ENCODE data around the gene HLA-DQA2.
"Not testable (repeated sequence)": the region's sequence is repeated elsewhere in the genome, so short reads cannot be mapped to it uniquely, and the experiment has no call there.

Gene HLA-DQA2

GRCh38 chr6:32741031-32741960 is at the start of gene HLA-DQA2:
Gene HLA-DQA2, plus strand, starts transcription at chr6:32741391. Its CDS starts 53 bp downstream, at chr6:32741444.
- Histone ChIP-seq H3K27ac (no peak within 1 kb of the TSS), H3K27me3 (no peaks in the 10 kb centered on the region), H3K4me2 (no peak within 1 kb of the TSS), H3K4me3 (no peak within 1 kb of the TSS), H3K9ac (no peak within 1 kb of the TSS), H3K9me3 (no peaks in the 10 kb centered on the region), H4K20me1 (no peaks in the 10 kb centered on the region), H3K36me3 (peaks cover 2% of the 10 kb centered on the region; the same call in 1 of the 2 replicates), H3K4me1 (no peaks in the 10 kb centered on the region; the same call in 1 of the 2 replicates)
- no peak for TF ChIP-seq Cebpa-rat (IDR thresholded peaks at IDR 0.05)

GRCh38 chr6:32692019-32692418 is 49.2 kb upstream of the HLA-DQA2 start:
- no peaks in the 10 kb centered on the region for H4K20me1 ChIP-seq
- H3K36me3 ChIP-seq = no peaks in the 10 kb centered on the region
- H3K9me3 ChIP-seq = no peaks in the 10 kb centered on the region
- H3K27me3 ChIP-seq = no peaks in the 10 kb centered on the region
- no peak overlapping the region for H3K4me2 ChIP-seq
- no peaks in the 10 kb centered on the region for H3K4me1 ChIP-seq
- no peak overlapping the region for H3K4me3 ChIP-seq
- H3K27ac ChIP-seq = no peak overlapping the region
- no peak for TF ChIP-seq Cebpa-rat (IDR thresholded peaks at IDR 0.05)
- H3K9ac ChIP-seq = no peak overlapping the region

GRCh38 chr6:32697031-32697430 is 44.2 kb upstream of the HLA-DQA2 start:
- Histone ChIP-seq H3K4me2 (no peak overlapping the region), H4K20me1 (no peaks in the 10 kb centered on the region), H3K4me3 (no peak overlapping the region), H3K27ac (no peak overlapping the region), H3K4me1 (no peaks in the 10 kb centered on the region), H3K9me3 (no peaks in the 10 kb centered on the region), H3K9ac (no peak overlapping the region), H3K27me3 (no peaks in the 10 kb centered on the region), H3K36me3 (no peaks in the 10 kb centered on the region)
- TF ChIP-seq Cebpa-rat (IDR thresholded peaks at IDR 0.05) = no peak

- no peak for TF ChIP-seq Cebpa-rat (IDR thresholded peaks at IDR 0.05)
- Histone ChIP-seq H3K27ac (no peak overlapping the region), H4K20me1 (no peaks in the 10 kb centered on the region), H3K4me2 (no peak overlapping the region), H3K27me3 (no peaks in the 10 kb centered on the region), H3K9ac (no peak overlapping the region), H3K36me3 (no peaks in the 10 kb centered on the region), H3K4me3 (no peak overlapping the region), H3K4me1 (no peaks in the 10 kb centered on the region), H3K9me3 (no peaks in the 10 kb centered on the region)
These were observed 40.7 kb upstream of the HLA-DQA2 start for GRCh38 chr6:32700391-32701040.

- no peaks in the 10 kb centered on the region for H3K27me3 ChIP-seq
- no peaks in the 10 kb centered on the region for H3K36me3 ChIP-seq
- no peaks in the 10 kb centered on the region for H4K20me1 ChIP-seq
- H3K27ac ChIP-seq = no peak overlapping the region
- no peak overlapping the region for H3K4me3 ChIP-seq
- no peaks in the 10 kb centered on the region for H3K4me1 ChIP-seq
- H3K4me2 ChIP-seq = no peak overlapping the region
- TF ChIP-seq Cebpa-rat (IDR thresholded peaks at IDR 0.05) = no peak
- H3K9ac ChIP-seq = no peak overlapping the region
- H3K9me3 ChIP-seq = no peaks in the 10 kb centered on the region
These were observed 37.8 kb upstream of the HLA-DQA2 start for GRCh38 chr6:32703347-32703746.

- not testable (repeated sequence) for H3K4me1 ChIP-seq
These were observed 36.0 kb upstream of the HLA-DQA2 start for GRCh38 chr6:32705164-32705563.

GRCh38 chr6:32709625-32710024 is 31.6 kb upstream of the HLA-DQA2 start:
- Histone ChIP-seq H3K36me3 (no peaks in the 10 kb centered on the region), H3K27ac (no peak overlapping the region), H4K20me1 (no peaks in the 10 kb centered on the region), H3K27me3 (no peaks in the 10 kb centered on the region), H3K4me1 (no peaks in the 10 kb centered on the region), H3K4me2 (no peak overlapping the region), H3K4me3 (no peak overlapping the region), H3K9me3 (no peaks in the 10 kb centered on the region), H3K9ac (no peak overlapping the region)
- no peak for TF ChIP-seq Cebpa-rat (IDR thresholded peaks at IDR 0.05)

More at GRCh38 chr6:32705164-32705563, 36.0 kb upstream of the HLA-DQA2 start:
- not testable (repeated sequence) for H3K27me3 ChIP-seq, H3K9ac ChIP-seq, H3K27ac ChIP-seq, H3K36me3 ChIP-seq, H3K9me3 ChIP-seq, H3K4me3 ChIP-seq, H4K20me1 ChIP-seq, H3K4me2 ChIP-seq

- no peaks in the 10 kb centered on the region for H3K36me3 ChIP-seq
- no peaks in the 10 kb centered on the region for H3K9me3 ChIP-seq
- no peaks in the 10 kb centered on the region for H3K27me3 ChIP-seq
- no peak for TF ChIP-seq Cebpa-rat (IDR thresholded peaks at IDR 0.05)
- no peak overlapping the region for H3K27ac ChIP-seq
- no peaks in the 10 kb centered on the region for H4K20me1 ChIP-seq
- no peak overlapping the region for H3K4me3 ChIP-seq
- H3K4me2 ChIP-seq = no peak overlapping the region
- no peak overlapping the region for H3K9ac ChIP-seq
- H3K4me1 ChIP-seq = no peaks in the 10 kb centered on the region
These were observed 27.9 kb upstream of the HLA-DQA2 start for GRCh38 chr6:32713241-32713640.

- no peaks in the 10 kb centered on the region for H3K36me3 ChIP-seq
- no peak overlapping the region for H3K9ac ChIP-seq
- no peaks in the 10 kb centered on the region for H3K9me3 ChIP-seq
- H3K4me1 ChIP-seq = no peaks in the 10 kb centered on the region
- H3K27ac ChIP-seq = no peak overlapping the region
- H4K20me1 ChIP-seq = no peaks in the 10 kb centered on the region
- H3K4me2 ChIP-seq = no peak overlapping the region
- H3K4me3 ChIP-seq = no peak overlapping the region
- no peak for TF ChIP-seq Cebpa-rat (IDR thresholded peaks at IDR 0.05)
- no peaks in the 10 kb centered on the region for H3K27me3 ChIP-seq
These were observed 24.8 kb upstream of the HLA-DQA2 start for GRCh38 chr6:32716396-32716795.

GRCh38 chr6:32718879-32719278 is 22.3 kb upstream of the HLA-DQA2 start:
- Histone ChIP-seq H3K4me1 (no peaks in the 10 kb centered on the region), H3K36me3 (no peaks in the 10 kb centered on the region), H3K9ac (no peak overlapping the region), H3K4me3 (no peak overlapping the region), H3K27ac (no peak overlapping the region), H3K9me3 (no peaks in the 10 kb centered on the region), H3K4me2 (no peak overlapping the region), H3K27me3 (no peaks in the 10 kb centered on the region), H4K20me1 (no peaks in the 10 kb centered on the region)
- no peak for TF ChIP-seq Cebpa-rat (IDR thresholded peaks at IDR 0.05)
